GM08714 (cell line): Measurements from ENCODE around the gene PAGR1.
"Not testable (repeated sequence)": the region's sequence is repeated elsewhere in the genome, so short reads cannot be mapped to it uniquely, and the experiment has no call there.

Experiments used
- H3K4me3 ChIP-seq: fragments of 200-500 bp; sonication (Bioruptor generic); 2 replicates; pipeline ENCODE4 v1.5.1; 2014; ENCODE audit warnings: mild to moderate bottlenecking, low read length, inconsistent platforms
- ZNF274 ChIP-seq: IDR thresholded peaks from 2 replicates; pipeline ENCODE4 v1.6.1; 2012; ENCODE audit warnings: mild to moderate bottlenecking, low read depth, low read length

PAGR1 gene

DNA sequence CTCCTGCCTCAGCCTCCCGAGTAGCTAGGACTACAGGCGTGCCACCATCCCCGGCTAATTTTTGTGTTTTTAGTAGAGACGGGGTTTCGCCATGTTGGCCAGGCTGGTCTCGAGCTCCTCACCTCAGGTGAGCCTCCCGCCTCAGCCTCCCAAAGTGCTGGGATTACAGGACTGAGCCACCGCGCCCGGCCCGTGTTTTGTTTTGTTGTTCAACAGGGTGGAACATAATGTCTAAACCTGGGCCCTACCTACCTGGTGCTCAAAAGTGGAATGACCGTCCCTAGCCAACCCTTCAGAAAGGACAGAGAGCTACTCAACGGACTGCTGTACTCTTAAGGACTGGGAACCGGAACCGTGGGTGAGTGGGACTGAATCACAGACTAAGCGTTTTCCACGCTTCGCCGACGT lies 26.2 kb upstream of the PAGR1 start:
- peak overlapping the region; percentile 51; the same call in 1 of the 2 replicates for H3K4me3 ChIP-seq

GRCh38 chr16:29790183-29790948 lies 25.6 kb upstream of the PAGR1 start, which contains the start of gene KIF22:
TSS of gene KIF22 (plus strand) at chr16:29790751. CDS start at chr16:29790760, 9 bp downstream.
- H3K4me3 ChIP-seq = peak within 1 kb of the TSS; percentile 76
- TF ChIP-seq ZNF274 = no peak

More for the DNA sequence above, 26.2 kb upstream of the PAGR1 start:
- TF ChIP-seq ZNF274 = no peak

GRCh38 chr16:29790949-29791844 lies 24.8 kb upstream of the PAGR1 start:
- TF ChIP-seq ZNF274 = no peak
- peak overlapping the region; percentile 76 for H3K4me3 ChIP-seq

- H3K4me3 ChIP-seq = peak overlapping the region; percentile 76
- no peak for TF ChIP-seq ZNF274
These were observed 23.8 kb upstream of the PAGR1 start for GRCh38 chr16:29791845-29792807.

DNA sequence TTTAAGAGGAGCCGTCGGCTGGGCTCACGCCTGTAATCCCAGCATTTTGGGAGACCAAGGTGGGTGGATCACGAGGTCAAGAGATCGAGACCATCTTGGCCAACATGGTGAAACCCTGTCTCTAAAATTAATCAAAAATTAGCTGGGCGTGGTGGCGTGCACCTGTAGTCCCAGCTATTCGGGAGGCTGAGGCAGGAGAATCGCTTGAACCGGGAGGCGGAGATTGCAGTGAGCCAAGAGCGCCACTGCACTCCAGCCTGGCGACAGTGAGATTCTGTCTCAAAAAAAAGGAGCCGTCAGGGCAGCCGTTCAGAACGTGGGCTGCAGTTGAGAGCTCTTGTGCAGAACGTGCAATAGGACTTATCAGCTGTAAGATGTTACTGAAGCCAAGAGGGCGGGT lies 22.8 kb upstream of the PAGR1 start:
- H3K4me3 ChIP-seq = not testable (repeated sequence)

DNA sequence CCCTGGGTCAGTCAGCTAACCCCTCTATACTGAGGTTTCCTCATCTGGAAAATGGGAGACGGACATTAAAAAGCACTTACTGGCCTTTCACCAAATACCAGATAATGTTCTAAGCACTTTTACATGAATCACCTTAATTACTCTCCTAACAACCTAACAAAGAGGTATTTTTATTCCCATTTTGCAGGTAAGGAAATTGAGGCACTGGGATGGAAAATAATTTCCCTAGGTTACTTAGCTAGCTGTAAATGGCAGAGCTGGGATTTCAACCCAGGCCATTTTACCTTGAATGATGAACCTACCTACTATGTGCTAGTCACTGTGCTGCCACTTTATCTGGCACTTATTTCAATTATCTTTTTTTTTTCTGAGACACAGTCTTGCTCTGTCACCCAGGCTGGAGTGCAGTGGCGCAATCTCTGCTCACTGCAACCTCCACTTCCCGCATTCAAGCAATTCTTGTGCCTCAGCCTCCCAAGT lies 21.7 kb upstream of the PAGR1 start:
- TF ChIP-seq ZNF274 = no peak
- no peak overlapping the region for H3K4me3 ChIP-seq

DNA sequence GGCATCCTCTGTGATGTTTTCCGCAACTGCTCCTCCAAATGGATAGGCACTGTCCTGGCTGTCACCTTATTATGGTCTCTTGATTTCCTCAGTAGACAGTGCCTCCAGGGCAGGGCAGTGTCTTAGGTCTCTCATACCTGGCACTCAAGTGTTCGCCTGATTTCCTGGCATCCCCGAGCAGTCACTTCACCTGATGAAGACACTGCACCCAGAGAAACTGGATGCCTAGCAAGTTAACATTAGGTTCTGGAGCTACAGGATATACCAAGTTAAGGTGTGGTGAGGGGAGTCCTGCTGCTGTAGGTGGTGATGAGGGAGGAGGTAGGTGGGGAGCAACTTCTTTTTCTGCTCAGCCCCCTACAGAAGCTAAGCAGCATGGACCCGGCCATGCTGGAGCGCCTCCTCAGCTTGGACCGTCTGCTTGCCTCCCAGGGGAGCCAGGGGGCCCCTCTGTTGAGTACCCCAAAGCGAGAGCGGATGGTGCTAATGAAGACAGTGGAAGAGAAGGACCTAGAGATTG lies 13.5 kb upstream of the PAGR1 start:
- H3K4me3 ChIP-seq = no peak overlapping the region
- TF ChIP-seq ZNF274 = no peak

DNA sequence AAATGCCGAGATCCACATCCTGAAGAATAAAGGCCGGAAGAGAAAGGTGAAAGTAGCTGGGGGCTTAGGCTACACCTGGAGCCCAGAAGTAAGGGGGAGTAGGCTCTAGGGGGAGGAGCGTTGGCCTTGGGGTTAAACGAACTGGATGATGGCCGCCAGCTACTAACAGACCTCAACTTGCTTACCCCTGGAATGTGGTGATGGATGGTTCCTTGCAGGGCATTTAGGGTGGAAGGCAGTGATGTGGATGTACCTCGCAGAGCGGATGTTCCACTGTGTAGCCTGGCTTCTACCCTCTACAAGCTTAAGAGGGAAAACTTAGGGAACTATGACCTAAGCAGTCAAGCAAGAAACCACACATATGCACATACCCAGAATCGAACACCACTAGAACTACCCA lies 11.9 kb upstream of the PAGR1 start:
- no peak for TF ChIP-seq ZNF274
- H3K4me3 ChIP-seq = no peak overlapping the region

GRCh38 chr16:29804455-29805231 lies 11.3 kb upstream of the PAGR1 start:
- H3K4me3 ChIP-seq = peak overlapping the region; percentile 78
- no peak for TF ChIP-seq ZNF274

GRCh38 chr16:29805232-29806098 lies 10.5 kb upstream of the PAGR1 start:
- TF ChIP-seq ZNF274 = no peak
- H3K4me3 ChIP-seq = peak overlapping the region; percentile 78

DNA sequence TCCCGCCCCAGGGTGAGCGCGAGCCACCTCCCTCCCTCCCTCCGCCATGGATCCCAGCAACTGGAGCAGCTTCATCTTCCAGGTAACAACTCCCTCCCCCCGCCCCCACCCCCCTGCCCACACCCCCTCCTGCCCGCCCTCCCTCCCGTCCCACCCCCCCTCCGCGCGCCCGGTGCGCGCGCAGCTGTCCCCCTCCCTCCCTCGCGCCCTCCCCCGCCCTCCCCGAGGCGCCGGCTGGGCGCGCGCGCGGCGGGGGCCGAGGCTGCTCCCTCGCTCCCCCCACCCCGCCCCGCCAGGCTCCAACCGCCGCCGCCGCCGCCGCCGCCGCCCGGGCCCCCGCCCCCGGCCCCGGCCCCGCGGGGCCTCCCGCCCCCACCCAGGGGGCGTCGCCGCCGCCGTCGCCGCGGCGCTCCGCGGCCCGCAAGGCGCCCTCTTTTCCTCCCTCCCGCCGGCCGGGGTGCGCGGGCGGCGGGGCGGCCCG lies 9.8 kb upstream of the PAGR1 start, which contains the start of gene MAZ:
Gene MAZ, plus strand, starts transcription at position 431 of the 481 bp plus-strand sequence. CDS start 173 bp downstream, outside the sequence.
- TF ChIP-seq ZNF274 = no peak

More for the DNA sequence above, 9.8 kb upstream of the PAGR1 start, which contains the start of gene MAZ:
- H3K4me3 ChIP-seq = peak within 1 kb of the TSS; percentile 77
